Activated CD4-positive, alpha-beta memory T cell treated with anti-CD3 and anti-CD28 coated beads, Interleukin-2, amount 10 ng/mL, durations not matched to agents 7 days and 5 days (primary cell): ENCODE data around the gene NDUFA3. TPM values are rescaled to one million over a fixed set of nuclear protein-coding genes. Genes with fewer than 3 reads are reported as not detected.
A peak's percentile ranks its signal among the peaks of the same experiment; 100 is the strongest.

ENCODE experiments used
- CTCF ChIA-PET: fragments of 350-600 bp; sonication (Branson Sonifier 250); formaldehyde crosslinking; loops from one replicate; lab custom pipeline; 2021; ENCODE audit warnings: antibody characterized with exemption, inconsistent platforms; lab: Charles Lee
- POLR2A ChIA-PET: fragments of 350-600 bp; sonication (Branson Sonifier 250); formaldehyde crosslinking; loops from one replicate; lab custom pipeline; 2021; ENCODE audit warnings: antibody characterized with exemption; lab: Charles Lee
- DNase-seq: peaks from one replicate; pipeline ENCODE4 v3.0.0-alpha.2; 2020
- H3K27ac Mint-ChIP-seq: one replicate; pipeline ENCODE4 v1.8.0; 2021; ENCODE audit warnings: mild to moderate bottlenecking, mixed read lengths
- H3K27me3 Mint-ChIP-seq: one replicate; pipeline ENCODE4 v1.8.0; 2021; ENCODE audit warnings: mixed read lengths
- H3K36me3 Mint-ChIP-seq: one replicate; pipeline ENCODE4 v1.8.0; 2021; ENCODE audit warnings: low read depth, mixed read lengths
- H3K4me1 Mint-ChIP-seq: one replicate; pipeline ENCODE4 v1.8.0; 2021; ENCODE audit warnings: mixed read lengths
- H3K4me3 Mint-ChIP-seq: one replicate; pipeline ENCODE4 v1.8.0; 2021; ENCODE audit warnings: mild to moderate bottlenecking, mixed read lengths
- H3K9me3 Mint-ChIP-seq: one replicate; pipeline ENCODE4 v1.8.0; 2021; ENCODE audit warnings: mixed read lengths
- total RNA-seq, 2 experiments: library from RNA; stranded (reverse); gene quantifications; one replicate each; pipeline ENCODE4 v1.2.3, GENCODE V29; 2021

The NDUFA3 gene
- total RNA-seq, 2 experiments from 2014 or later = 115 to 116 TPM

DNA sequence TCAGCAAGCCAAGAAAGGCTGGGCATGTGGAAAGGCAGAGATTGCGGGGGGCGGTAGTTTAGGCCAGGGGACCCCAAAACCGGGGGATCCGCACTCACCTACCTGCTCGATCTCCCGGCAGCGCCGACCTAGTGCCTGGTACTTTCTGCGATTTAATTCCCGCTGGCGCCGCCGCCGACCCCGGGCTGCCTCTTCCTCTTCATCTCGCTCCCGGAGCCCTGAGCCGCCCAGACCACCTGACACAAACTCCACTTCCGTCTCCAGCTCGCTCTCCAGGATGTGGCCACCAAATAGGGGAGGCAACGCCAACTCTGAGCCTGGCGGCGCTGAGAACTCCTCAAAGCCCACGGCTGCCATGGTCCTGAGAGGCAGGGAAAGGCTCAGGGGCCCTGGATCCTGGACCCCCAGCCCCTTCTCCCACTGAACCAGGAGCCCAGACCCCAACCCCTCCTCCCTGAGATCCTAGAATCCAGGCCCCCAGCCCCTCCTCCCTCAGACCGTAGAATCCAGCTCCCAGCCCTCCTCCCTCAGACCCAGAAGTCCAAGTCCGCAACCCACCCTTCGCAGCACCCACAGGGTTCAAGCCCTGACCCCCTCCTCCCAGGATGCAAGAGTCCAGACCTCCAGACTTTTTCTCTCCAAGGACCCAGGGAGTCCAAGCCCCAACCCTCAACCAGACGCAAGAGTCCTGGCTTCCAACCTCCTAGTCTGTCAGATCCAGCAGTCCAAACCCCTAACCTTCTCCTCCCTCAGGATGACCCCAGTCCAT, 11.9 kb downstream of the NDUFA3 start:
- H3K27ac Mint-ChIP-seq = peak overlapping the region; percentile 74
- H3K27me3 Mint-ChIP-seq = no peaks in the 10 kb centered on the region
- peak; percentile 76 for DNase-seq
- peaks cover 37% of the 10 kb centered on the region for H3K36me3 Mint-ChIP-seq
- H3K4me1 Mint-ChIP-seq = peaks cover 37% of the 10 kb centered on the region
- ChIA-PET POLR2A (interaction anchor here (0.7 to 5.2 kb wide), 15 partner anchors 8 to 95 kb away, joined by 3 to 52 read pairs (median 5); partner anchors contain the start of genes CNOT3, LENG1, MBOAT7 and NDUFA3), CTCF (interaction anchor here (1.0 to 2.8 kb wide), 5 partner anchors 12 to 274 kb away, joined by 3 to 16 read pairs (median 4); partner anchors contain the start of genes CNOT3 and NDUFA3)
- no peaks in the 10 kb centered on the region for H3K9me3 Mint-ChIP-seq
- peak overlapping the region; percentile 86 for H3K4me3 Mint-ChIP-seq

DNA sequence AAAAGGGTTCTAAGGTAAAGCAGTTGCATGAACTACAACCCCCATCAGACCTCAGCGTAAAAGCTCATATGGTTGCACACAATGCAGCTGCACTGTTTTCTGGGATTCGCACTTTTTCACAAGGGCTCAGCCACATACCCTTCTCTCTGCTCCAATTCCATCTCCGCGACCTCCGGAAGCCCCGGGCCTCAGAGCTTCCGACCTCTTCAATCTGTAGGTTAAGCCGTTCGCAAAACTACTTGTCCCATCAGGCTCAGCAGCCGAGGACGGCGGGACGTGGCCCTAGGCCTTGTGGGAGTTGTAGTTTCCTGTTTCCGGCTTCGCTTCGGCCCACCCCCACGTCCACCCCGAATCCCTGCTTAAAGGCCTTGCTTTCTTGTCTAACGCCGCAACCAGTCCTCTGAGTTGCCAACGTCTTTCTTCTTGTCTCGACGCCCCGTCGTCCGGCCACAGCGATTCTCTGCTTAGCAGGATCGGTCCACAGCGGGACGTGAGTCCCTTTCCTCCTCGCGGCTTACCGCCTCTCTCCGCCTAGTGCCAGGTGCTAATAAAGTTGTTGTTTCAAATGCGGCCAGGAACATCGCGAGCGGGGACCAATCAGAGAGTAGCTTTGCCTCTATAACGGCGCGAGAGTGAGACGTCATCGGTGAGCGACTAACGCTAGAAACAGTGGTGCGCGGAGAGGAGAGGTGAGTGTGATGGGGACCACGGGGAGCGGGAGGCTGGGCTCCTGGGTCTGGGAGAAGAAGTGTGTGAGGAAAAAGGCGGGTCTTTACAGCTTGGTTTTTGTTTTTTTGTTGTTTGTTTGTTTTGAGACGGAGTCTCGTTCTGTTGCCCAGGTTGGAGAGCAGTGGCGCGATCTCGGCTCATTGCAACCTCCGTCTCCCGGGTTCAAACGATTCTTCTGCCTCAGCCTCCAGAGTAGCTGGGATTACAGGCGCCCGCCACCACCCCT, 12.7 kb downstream of the NDUFA3 start, which contains the start of the genes PRPF31 and TFPT:
TSS of gene PRPF31 (plus strand) at position 646 of the 955 bp plus-strand sequence. CDS start 2,525 bp downstream, outside the sequence.
TSS of gene TFPT (minus strand) at position 549 of the 955 bp plus-strand sequence. CDS start at position 161, 388 bp downstream.
- ChIA-PET CTCF (interaction anchor here (1.0 to 2.8 kb wide), 6 partner anchors 13 to 273 kb away, joined by 3 to 16 read pairs (median 4); partner anchors contain the start of genes CNOT3, MBOAT7 and NDUFA3), POLR2A (interaction anchor here (0.6 to 5.2 kb wide), 20 partner anchors 9 to 333 kb away, joined by 3 to 52 read pairs (median 4); partner anchors contain the start of genes CNOT3, LENG8, MBOAT7 and NDUFA3)
- Mint-ChIP-seq H3K27ac (peak within 1 kb of the TSS; percentile 74), H3K36me3 (peaks cover 35% of the 10 kb centered on the region), H3K4me3 (peak within 1 kb of the TSS; percentile 86), H3K4me1 (peaks cover 35% of the 10 kb centered on the region), H3K9me3 (no peaks in the 10 kb centered on the region), H3K27me3 (no peaks in the 10 kb centered on the region)
- peak; percentile 97 for DNase-seq

DNA sequence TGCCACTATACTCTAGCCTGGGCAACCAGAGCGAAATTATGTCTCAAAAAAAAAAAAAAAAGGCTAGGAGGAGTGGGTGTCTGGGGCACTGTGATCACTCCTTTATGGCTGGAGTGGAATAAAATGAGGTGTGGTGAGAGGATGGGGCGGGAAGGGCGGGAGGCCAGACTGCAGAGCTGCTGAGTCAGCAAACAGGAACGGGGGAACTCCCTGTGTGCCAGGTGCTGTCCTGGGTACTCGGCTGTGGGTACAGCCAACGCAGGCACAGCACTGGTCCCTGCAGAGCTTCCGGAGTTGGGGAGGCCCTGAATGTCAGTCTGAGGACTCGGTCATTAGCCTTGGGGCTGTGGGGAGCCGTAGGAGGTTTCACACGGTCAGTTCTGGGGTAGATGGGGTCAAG, 18.6 kb downstream of the NDUFA3 start:
- Mint-ChIP-seq H3K9me3 (no peaks in the 10 kb centered on the region), H3K27ac (no peak overlapping the region), H3K36me3 (peaks cover 38% of the 10 kb centered on the region), H3K4me3 (no peak overlapping the region), H3K27me3 (no peaks in the 10 kb centered on the region), H3K4me1 (peaks cover 17% of the 10 kb centered on the region)
- CTCF ChIA-PET = no interaction called here
- POLR2A ChIA-PET = interaction anchor here (0.8 to 1.0 kb wide), 2 partner anchors 16 to 18 kb away, joined by 3 read pairs; partner anchors contain the start of gene CNOT3
- no peak for DNase-seq

DNA sequence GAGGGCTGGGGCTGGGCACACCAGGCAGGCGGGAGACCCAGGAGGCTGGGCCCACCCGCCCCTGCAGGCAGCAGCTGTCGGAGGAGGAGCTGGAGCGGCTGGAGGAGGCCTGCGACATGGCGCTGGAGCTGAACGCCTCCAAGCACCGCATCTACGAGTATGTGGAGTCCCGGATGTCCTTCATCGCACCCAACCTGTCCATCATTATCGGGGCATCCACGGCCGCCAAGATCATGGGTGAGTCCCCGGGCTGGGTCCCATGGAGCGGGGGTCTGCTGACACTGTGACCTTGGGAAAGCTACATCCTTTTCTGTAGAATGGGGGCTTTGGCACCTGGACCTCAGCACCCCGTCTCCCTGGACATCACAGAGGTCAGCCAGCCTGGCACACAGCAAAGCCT, 21.0 kb downstream of the NDUFA3 start:
- Mint-ChIP-seq H3K4me1 (no peaks in the 10 kb centered on the region), H3K27ac (no peak overlapping the region), H3K4me3 (no peak overlapping the region), H3K9me3 (no peaks in the 10 kb centered on the region), H3K27me3 (no peaks in the 10 kb centered on the region), H3K36me3 (peaks cover 46% of the 10 kb centered on the region)
- ChIA-PET POLR2A (interaction anchor here (1.0 kb wide), 1 partner anchor 13 kb away, joined by 3 read pairs; no protein-coding TSS in a partner anchor), CTCF (no interaction called here)
- no peak for DNase-seq

DNA sequence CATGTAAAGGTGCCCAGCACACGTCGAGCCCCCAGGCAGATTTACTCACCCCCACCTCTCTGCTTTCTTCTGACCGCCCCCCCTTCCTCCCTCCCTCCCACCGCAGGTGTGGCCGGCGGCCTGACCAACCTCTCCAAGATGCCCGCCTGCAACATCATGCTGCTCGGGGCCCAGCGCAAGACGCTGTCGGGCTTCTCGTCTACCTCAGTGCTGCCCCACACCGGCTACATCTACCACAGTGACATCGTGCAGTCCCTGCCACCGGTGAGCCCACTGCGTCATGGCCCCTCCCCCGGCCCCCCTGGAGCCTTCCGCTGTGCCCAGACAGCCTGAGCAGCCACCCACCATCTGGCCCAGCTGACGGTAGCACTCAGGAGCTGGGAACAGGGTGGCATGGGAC, 21.7 kb downstream of the NDUFA3 start:
- Mint-ChIP-seq H3K27me3 (no peaks in the 10 kb centered on the region), H3K4me3 (no peak overlapping the region), H3K27ac (no peak overlapping the region), H3K4me1 (no peaks in the 10 kb centered on the region), H3K9me3 (no peaks in the 10 kb centered on the region), H3K36me3 (peaks cover 47% of the 10 kb centered on the region)
- ChIA-PET CTCF (no interaction called here), POLR2A (interaction anchor here (1.0 kb wide), 1 partner anchor 12 kb away, joined by 3 read pairs; no protein-coding TSS in a partner anchor)
- DNase-seq = no peak

DNA sequence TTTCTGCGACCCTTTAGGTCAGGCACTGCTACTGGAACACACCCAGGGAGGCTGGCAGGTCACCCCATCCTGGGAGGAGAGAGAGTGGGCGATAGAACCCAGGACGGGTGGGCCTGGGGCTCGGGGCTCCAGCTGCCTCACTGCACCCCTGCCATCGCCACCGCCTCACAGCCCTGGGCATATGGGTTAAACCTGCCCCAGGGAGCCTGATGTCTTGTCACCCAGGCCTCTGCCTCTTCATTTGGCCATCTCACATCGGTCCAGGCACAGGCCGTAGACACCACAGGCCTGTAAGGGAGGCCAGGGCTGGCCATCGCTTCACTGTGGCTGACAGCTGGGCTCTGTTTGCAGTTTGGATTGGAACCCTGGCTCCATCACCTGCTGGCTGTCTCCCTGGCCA, 23.1 kb downstream of the NDUFA3 start:
- no peaks in the 10 kb centered on the region for H3K4me1 Mint-ChIP-seq
- ChIA-PET CTCF (no interaction called here), POLR2A (interaction anchor here (1.0 kb wide), 1 partner anchor 13 kb away, joined by 3 read pairs; no protein-coding TSS in a partner anchor)
- H3K27me3 Mint-ChIP-seq = no peaks in the 10 kb centered on the region
- no peak overlapping the region for H3K4me3 Mint-ChIP-seq
- no peak overlapping the region for H3K27ac Mint-ChIP-seq
- no peaks in the 10 kb centered on the region for H3K9me3 Mint-ChIP-seq
- no peak for DNase-seq
- H3K36me3 Mint-ChIP-seq = peaks cover 41% of the 10 kb centered on the region

DNA sequence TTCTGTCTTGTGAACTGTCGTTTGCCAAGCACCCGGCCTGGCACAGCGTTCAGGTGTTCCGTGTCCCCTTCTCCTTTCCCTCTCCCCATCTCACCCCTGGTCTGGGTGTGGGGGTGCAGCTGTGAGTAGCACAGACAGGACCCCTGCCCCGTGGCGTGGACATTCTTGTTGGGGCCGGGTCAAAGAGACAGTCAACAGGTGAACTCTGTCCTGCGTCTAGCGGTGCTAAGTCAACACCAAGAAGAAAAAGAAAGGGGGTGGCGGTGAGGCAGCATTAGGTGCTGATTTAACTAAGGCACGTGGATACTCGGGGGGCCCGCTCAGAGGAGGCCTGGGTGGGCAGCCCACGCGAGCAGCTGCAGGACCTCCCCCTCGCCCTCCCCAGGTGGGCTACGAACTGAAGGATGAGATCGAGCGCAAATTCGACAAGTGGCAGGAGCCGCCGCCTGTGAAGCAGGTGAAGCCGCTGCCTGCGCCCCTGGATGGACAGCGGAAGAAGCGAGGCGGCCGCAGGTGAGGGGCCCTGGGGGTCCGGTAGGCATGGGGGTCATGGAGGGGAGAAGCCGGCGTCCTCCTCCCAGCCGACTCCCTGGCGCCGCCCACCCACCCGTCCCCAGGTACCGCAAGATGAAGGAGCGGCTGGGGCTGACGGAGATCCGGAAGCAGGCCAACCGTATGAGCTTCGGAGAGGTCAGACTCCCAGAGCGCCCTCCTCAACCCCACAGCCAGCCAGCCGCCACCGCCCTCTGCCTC, 25.2 kb downstream of the NDUFA3 start:
- no peak for DNase-seq
- H3K9me3 Mint-ChIP-seq = no peaks in the 10 kb centered on the region
- no peak overlapping the region for H3K4me3 Mint-ChIP-seq
- H3K36me3 Mint-ChIP-seq = peaks cover 30% of the 10 kb centered on the region
- CTCF ChIA-PET = no interaction called here
- POLR2A ChIA-PET = no interaction called here
- H3K27me3 Mint-ChIP-seq = no peaks in the 10 kb centered on the region
- H3K27ac Mint-ChIP-seq = no peak overlapping the region
- H3K4me1 Mint-ChIP-seq = no peaks in the 10 kb centered on the region

DNA sequence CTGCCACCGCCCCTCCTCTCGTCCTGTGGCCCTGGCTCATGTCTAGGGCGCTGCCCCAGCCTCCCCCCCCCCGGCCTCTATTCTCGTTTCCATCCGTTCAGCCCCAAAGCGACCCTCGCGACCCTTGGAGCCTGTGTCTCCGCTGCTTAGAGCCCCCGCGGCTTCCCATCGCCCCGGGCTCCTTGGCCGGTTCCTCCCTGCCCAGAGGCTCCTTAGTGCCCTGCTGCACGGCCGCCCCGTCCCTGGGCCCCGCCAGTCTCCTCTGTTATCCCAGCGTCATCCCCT, 25.7 kb downstream of the NDUFA3 start:
- Mint-ChIP-seq H3K4me1 (no peaks in the 10 kb centered on the region), H3K4me3 (no peak overlapping the region), H3K27me3 (no peaks in the 10 kb centered on the region), H3K27ac (no peak overlapping the region), H3K9me3 (no peaks in the 10 kb centered on the region), H3K36me3 (peaks cover 26% of the 10 kb centered on the region)
- ChIA-PET CTCF (no interaction called here), POLR2A (no interaction called here)
- DNase-seq = no peak

DNA sequence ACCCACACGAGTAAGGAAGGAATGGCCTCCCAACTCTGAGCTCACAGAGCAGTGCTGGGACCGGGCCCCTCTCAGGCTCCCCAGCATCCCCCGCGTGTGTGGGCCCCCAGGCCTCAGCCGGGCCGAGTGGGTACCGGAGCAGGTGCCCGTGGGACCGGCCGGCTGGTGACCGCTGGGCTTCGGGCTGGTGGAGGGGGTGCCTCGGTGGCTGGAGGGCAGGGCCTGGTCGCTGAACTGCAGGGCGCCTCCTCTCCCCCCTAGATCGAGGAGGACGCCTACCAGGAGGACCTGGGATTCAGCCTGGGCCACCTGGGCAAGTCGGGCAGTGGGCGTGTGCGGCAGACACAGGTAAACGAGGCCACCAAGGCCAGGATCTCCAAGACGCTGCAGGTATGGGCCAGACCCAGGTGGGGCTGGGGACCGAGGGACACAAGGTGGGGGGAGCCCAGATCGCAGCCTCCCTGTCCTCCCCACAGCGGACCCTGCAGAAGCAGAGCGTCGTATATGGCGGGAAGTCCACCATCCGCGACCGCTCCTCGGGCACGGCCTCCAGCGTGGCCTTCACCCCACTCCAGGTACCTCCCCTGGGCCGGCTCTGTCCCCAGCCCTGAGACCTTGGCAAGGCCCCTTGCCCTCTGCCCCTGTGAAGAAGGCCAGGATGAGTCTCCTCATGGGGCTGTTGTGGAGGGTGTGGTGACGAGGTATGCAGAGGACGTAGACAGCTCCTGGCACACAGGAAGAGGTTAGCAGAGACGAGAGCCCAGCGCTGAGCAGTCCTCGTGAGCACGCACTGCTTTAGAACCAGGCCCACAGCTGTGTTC, 26.4 kb downstream of the NDUFA3 start:
- DNase-seq = no peak
- Mint-ChIP-seq H3K36me3 (peaks cover 23% of the 10 kb centered on the region), H3K9me3 (no peaks in the 10 kb centered on the region), H3K27ac (no peak overlapping the region), H3K27me3 (no peaks in the 10 kb centered on the region), H3K4me3 (no peak overlapping the region), H3K4me1 (no peaks in the 10 kb centered on the region)
- POLR2A ChIA-PET = no interaction called here
- CTCF ChIA-PET = no interaction called here

DNA sequence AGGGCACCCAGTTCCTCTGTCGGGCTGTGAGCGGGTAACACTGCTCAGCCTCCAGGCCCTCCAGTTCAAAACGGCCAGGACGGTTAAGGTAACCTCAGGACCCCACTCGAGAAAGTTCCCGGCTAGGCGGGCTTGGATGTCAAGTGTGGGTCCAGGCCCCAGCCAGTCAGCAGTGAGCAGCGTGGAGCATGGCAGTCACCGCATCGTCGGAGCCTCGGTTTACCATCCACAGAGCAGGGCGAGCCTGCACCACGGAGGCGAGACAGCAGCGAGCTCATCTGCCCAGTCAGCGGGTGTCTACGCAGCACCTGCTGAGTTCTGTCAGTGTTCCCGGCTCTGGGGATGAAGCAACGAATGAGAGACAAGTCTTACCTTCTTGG, 27.0 kb downstream of the NDUFA3 start:
- peaks cover 20% of the 10 kb centered on the region for H3K36me3 Mint-ChIP-seq
- H3K4me1 Mint-ChIP-seq = peaks cover 3% of the 10 kb centered on the region
- no peaks in the 10 kb centered on the region for H3K27me3 Mint-ChIP-seq
- H3K9me3 Mint-ChIP-seq = no peaks in the 10 kb centered on the region
- DNase-seq = no peak
- H3K27ac Mint-ChIP-seq = no peak overlapping the region
- ChIA-PET CTCF (no interaction called here), POLR2A (no interaction called here)
- no peak overlapping the region for H3K4me3 Mint-ChIP-seq

DNA sequence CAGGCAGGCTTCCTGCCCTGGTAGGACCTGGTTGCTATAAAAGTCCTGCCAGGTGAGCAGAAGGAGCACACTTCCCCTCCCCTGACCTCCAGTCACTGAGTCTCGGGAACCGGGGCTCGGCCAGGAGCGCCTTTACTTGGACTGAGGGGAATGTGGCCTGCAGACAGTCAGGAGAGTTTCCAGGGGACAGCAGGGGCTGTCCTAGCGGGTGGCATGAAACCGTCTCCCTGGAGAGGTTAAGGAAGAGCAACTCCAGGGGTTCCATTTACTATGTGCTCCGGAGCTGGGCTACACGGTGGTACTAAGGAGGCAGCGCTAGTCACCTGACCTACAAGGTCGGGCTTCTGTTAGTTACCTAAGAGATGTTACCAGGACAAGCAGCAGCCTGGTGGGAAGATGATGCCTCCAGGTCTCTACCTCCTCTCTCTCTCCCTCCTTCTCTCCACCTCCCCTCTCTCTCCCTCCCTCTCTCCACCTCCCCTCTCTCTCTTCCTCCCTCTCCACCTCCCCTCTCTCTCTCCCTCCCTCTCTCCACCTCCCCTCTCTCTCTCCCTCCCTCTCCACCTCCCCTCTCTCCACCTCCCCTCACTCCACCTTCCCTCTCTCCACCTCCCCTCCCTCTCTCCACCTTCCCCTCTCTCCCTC, 30.8 kb downstream of the NDUFA3 start:
- DNase-seq = no peak
- H3K9me3 Mint-ChIP-seq = no peaks in the 10 kb centered on the region
- POLR2A ChIA-PET = interaction anchor here (1.1 kb wide), 1 partner anchor 18 kb away, joined by 4 read pairs; the partner anchor contains the start of genes PRPF31 and TFPT
- H3K36me3 Mint-ChIP-seq = peaks cover 5% of the 10 kb centered on the region
- H3K4me1 Mint-ChIP-seq = peaks cover 15% of the 10 kb centered on the region
- H3K27me3 Mint-ChIP-seq = no peaks in the 10 kb centered on the region
- CTCF ChIA-PET = no interaction called here
- no peak overlapping the region for H3K27ac Mint-ChIP-seq
- H3K4me3 Mint-ChIP-seq = no peak overlapping the region
